ENCODE data around the gene CSF1.

The CSF1 gene

DNA sequence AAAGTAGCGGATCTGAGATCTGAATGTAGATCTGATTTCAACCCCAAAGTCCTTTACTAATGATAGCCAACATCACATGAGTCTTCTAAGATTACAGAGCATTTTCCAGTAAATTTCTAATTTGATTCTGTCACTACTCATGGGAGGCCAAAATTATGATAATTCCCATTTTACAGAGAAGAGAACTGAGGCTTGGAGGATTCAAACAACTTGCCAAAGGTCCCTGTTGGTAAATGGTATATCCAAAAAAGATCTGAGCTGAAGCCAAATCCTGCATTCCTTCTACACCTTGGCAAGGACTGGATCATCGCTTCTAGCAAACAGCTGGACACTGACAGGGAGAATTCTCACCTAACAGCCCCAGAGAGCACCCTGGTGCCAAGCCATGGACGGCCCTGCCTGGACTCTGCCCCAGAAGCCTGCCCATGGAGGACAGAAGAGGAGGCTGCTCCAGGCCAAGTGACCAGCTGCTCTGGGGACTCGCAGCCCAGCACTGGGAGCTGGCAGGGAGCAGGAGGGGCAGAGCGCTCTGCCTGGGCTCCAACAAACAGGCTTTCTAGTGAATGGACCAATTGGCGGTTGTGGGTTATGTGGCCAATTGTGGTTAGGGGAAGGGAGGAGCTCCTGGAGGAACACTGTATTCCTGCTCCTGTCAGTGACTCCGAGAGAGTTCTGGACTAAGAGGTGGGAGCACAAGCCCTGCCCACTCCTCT is 6.4 kb upstream of the CSF1 start:
- H2AFZ ChIP-seq (ENCODE audit: low read depth, low read length), result no peak overlapping the region
- ATAC-seq (ENCODE audit: insufficient read depth, low read depth), result no peak
- H3K27ac ChIP-seq (ENCODE audit: low read length), result no peak overlapping the region
- H3K4me2 ChIP-seq (ENCODE audit: insufficient read depth, low read length), result no peak overlapping the region
- H3K4me3 ChIP-seq (ENCODE audit: low read depth in 1 of 2, low read length in 2 of 2), result no peak overlapping the region
- no peaks in the 10 kb centered on the region for H4K20me1 ChIP-seq (ENCODE audit: insufficient read depth, low read length)
- H3K9ac ChIP-seq (ENCODE audit: low read depth, low read length), result no peak overlapping the region
- peaks cover 25% of the 10 kb centered on the region for H3K4me1 ChIP-seq (ENCODE audit: insufficient read depth, low read length)
- no peaks in the 10 kb centered on the region for H3K79me2 ChIP-seq (ENCODE audit: insufficient read depth, low read length)
- H3K9me3 ChIP-seq (ENCODE audit: insufficient read depth, low read length, severe bottlenecking), result no peaks in the 10 kb centered on the region
- H3K27me3 ChIP-seq (ENCODE audit: insufficient read depth, low read length, poor library complexity), result no peaks in the 10 kb centered on the region
- DNase-seq, result no peak
- no peak for TF ChIP-seq EZH2 (IDR thresholded peaks at IDR 0.05; ENCODE audit: borderline replicate concordance, low read depth, low read length, severe bottlenecking)
- TF ChIP-seq, protein P1, sequence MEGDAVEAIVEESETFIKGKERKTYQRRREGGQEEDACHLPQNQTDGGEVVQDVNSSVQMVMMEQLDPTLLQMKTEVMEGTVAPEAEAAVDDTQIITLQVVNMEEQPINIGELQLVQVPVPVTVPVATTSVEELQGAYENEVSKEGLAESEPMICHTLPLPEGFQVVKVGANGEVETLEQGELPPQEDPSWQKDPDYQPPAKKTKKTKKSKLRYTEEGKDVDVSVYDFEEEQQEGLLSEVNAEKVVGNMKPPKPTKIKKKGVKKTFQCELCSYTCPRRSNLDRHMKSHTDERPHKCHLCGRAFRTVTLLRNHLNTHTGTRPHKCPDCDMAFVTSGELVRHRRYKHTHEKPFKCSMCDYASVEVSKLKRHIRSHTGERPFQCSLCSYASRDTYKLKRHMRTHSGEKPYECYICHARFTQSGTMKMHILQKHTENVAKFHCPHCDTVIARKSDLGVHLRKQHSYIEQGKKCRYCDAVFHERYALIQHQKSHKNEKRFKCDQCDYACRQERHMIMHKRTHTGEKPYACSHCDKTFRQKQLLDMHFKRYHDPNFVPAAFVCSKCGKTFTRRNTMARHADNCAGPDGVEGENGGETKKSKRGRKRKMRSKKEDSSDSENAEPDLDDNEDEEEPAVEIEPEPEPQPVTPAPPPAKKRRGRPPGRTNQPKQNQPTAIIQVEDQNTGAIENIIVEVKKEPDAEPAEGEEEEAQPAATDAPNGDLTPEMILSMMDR (IDR thresholded peaks at IDR 0.05; ENCODE audit: borderline replicate concordance, extremely low read depth, low read length, poor library complexity, severe bottlenecking), result no peak
- H3K36me3 ChIP-seq (ENCODE audit: insufficient read depth, low read length), result no peaks in the 10 kb centered on the region

DNA sequence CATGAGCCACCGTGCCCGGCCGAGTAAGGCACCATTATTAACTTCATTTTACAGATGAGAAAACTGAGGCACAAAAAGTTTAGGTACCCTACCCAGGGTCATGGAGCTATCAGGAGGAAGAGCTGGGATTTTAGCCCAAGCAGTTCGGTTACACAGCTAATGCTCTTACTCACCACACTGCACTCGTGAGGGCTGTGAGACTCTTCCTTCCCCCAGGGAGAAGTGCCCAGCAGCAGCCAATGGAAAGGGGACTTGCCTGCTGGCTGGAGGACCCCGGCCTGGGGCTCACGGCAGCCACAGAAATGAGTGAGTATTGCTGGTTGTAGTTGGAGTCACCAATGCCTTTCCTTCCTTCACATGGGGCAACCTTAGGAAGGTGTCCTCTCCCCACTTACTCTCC is 5.2 kb upstream of the CSF1 start:
- Histone ChIP-seq H3K9me3 (ENCODE audit: insufficient read depth, low read length, severe bottlenecking) (no peaks in the 10 kb centered on the region), H4K20me1 (ENCODE audit: insufficient read depth, low read length) (no peaks in the 10 kb centered on the region), H2AFZ (ENCODE audit: low read depth, low read length) (peak overlapping the region; percentile 57), H3K27me3 (ENCODE audit: insufficient read depth, low read length, poor library complexity) (no peaks in the 10 kb centered on the region), H3K4me3 (ENCODE audit: low read depth in 1 of 2, low read length in 2 of 2) (no peak overlapping the region), H3K27ac (ENCODE audit: low read length) (peak overlapping the region; percentile 56), H3K4me1 (ENCODE audit: insufficient read depth, low read length) (peaks cover 32% of the 10 kb centered on the region), H3K36me3 (ENCODE audit: insufficient read depth, low read length) (no peaks in the 10 kb centered on the region), H3K4me2 (ENCODE audit: insufficient read depth, low read length) (no peak overlapping the region), H3K79me2 (ENCODE audit: insufficient read depth, low read length) (no peaks in the 10 kb centered on the region), H3K9ac (ENCODE audit: low read depth, low read length) (no peak overlapping the region)
- no peak for TF ChIP-seq EZH2 (IDR thresholded peaks at IDR 0.05; ENCODE audit: borderline replicate concordance, low read depth, low read length, severe bottlenecking)
- TF ChIP-seq, protein P1 (IDR thresholded peaks at IDR 0.05; ENCODE audit: borderline replicate concordance, extremely low read depth, low read length, poor library complexity, severe bottlenecking), result no peak
- no peak for ATAC-seq (ENCODE audit: insufficient read depth, low read depth)
- DNase-seq, result no peak

DNA sequence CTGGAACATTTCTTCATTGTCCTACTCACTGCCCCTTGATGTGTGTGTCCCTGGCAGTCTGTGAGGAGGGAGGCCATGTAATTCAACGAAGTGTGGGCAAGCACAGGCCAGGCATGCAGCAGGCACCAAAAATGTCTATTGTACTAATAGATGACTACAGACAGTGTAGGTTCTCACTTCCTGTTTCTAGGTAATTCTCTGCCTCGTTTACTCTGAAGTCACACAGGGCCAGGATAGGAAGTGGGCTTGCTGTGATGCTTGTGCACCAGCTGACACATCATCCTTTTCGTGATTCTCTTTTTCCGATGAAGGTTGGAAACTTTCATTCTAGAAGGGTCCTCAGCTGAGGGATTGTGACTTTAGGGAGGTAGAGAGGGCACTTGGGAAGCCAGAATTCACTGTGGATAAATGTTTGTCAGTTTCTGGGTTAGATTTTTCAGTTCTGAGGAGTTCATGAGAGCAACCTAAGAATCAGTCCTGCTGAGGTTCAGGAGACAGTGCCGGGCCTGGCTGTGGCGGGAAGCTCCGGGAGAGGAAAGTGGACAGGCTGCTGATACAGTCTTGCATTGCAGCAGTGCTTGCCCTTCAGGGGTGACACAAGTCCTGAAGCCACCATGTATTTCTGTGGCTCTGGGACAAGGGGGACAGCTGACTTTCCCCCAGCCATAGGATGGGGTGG is 4.3 kb upstream of the CSF1 start:
- TF ChIP-seq, protein P1 (IDR thresholded peaks at IDR 0.05; ENCODE audit: borderline replicate concordance, extremely low read depth, low read length, poor library complexity, severe bottlenecking), result no peak
- no peak overlapping the region for H3K4me3 ChIP-seq (ENCODE audit: low read depth in 1 of 2, low read length in 2 of 2)
- H4K20me1 ChIP-seq (ENCODE audit: insufficient read depth, low read length), result no peaks in the 10 kb centered on the region
- H3K9me3 ChIP-seq (ENCODE audit: insufficient read depth, low read length, severe bottlenecking), result no peaks in the 10 kb centered on the region
- peaks cover 34% of the 10 kb centered on the region for H3K4me1 ChIP-seq (ENCODE audit: insufficient read depth, low read length)
- peak overlapping the region; percentile 56 for H3K27ac ChIP-seq (ENCODE audit: low read length)
- no peaks in the 10 kb centered on the region for H3K36me3 ChIP-seq (ENCODE audit: insufficient read depth, low read length)
- H3K9ac ChIP-seq (ENCODE audit: low read depth, low read length), result no peak overlapping the region
- H3K27me3 ChIP-seq (ENCODE audit: insufficient read depth, low read length, poor library complexity), result peaks cover 2% of the 10 kb centered on the region
- peak overlapping the region; percentile 3; the same call in 1 of the 2 replicates for H3K4me2 ChIP-seq (ENCODE audit: insufficient read depth, low read length)
- peaks cover 3% of the 10 kb centered on the region for H3K79me2 ChIP-seq (ENCODE audit: insufficient read depth, low read length)
- ATAC-seq (ENCODE audit: insufficient read depth, low read depth), result peak; percentile 87
- DNase-seq, result peak; percentile 62
- H2AFZ ChIP-seq (ENCODE audit: low read depth, low read length), result peak overlapping the region; percentile 57
